ENCODE measurements around the gene TXNDC9. TPM values are rescaled to one million over a fixed set of nuclear protein-coding genes. Genes with fewer than 3 reads are reported as not detected.
"Not testable (repeated sequence)": the region's sequence is repeated elsewhere in the genome, so short reads cannot be mapped to it uniquely, and the experiment has no call there.

TXNDC9 gene
- total and polyA plus RNA-seq, 7 donors = 13.0 to 32.1 (median 20.3) TPM

DNA sequence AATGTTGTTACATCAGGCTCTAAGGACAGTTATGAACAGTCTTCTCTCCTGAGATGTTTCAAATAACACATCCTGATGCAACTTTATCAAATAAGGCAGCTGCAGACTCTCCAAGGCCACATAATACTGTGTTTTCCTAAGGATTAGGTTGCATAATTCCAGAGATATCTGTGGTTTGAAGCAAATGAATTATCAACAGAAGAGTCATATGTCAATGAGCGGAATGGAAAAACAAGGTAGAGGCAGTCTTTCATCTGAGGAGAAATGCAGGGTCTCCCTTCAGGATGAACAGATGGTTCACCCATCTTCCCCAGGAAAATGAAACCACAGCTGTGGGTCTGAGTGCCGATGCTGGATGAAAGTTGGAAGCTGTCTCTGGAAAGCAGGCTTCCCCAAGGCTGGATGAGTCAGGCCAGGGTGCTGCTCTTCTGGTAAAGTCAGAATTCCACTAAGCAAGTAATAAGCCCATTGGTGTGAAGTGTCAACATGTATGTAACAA is 57.3 kb downstream of the TXNDC9 start:
- no peak for DNase-seq
- Histone ChIP-seq H3K27ac (no peak overlapping the region), H3K9me3 (peaks cover 6% of the 10 kb centered on the region), H3K27me3 (ENCODE audit: insufficient read depth in 3 of 3, low read length in 2 of 3) (no peaks in the 10 kb centered on the region), H3K36me3 (ENCODE audit: insufficient read depth in 1 of 2, low read depth in 1 of 2) (peaks cover 5 to 25% of the 10 kb centered on the region in 2 donors), H3K4me1 (no peaks in the 10 kb centered on the region), H3K4me3 (no peak overlapping the region)
- ATAC-seq = peak in 3 of 4 donors; percentile 24 to 57 (median 38)
- intact Hi-C loops (cut with DNase I) = no loop called here
- TF ChIP-seq, protein P1, sequence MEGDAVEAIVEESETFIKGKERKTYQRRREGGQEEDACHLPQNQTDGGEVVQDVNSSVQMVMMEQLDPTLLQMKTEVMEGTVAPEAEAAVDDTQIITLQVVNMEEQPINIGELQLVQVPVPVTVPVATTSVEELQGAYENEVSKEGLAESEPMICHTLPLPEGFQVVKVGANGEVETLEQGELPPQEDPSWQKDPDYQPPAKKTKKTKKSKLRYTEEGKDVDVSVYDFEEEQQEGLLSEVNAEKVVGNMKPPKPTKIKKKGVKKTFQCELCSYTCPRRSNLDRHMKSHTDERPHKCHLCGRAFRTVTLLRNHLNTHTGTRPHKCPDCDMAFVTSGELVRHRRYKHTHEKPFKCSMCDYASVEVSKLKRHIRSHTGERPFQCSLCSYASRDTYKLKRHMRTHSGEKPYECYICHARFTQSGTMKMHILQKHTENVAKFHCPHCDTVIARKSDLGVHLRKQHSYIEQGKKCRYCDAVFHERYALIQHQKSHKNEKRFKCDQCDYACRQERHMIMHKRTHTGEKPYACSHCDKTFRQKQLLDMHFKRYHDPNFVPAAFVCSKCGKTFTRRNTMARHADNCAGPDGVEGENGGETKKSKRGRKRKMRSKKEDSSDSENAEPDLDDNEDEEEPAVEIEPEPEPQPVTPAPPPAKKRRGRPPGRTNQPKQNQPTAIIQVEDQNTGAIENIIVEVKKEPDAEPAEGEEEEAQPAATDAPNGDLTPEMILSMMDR (IDR thresholded peaks at IDR 0.05) = no peak
- 74 to 84% (median 75%) methylated on average over 2 of the region's 2 CpGs for WGBS, 3 donors

DNA sequence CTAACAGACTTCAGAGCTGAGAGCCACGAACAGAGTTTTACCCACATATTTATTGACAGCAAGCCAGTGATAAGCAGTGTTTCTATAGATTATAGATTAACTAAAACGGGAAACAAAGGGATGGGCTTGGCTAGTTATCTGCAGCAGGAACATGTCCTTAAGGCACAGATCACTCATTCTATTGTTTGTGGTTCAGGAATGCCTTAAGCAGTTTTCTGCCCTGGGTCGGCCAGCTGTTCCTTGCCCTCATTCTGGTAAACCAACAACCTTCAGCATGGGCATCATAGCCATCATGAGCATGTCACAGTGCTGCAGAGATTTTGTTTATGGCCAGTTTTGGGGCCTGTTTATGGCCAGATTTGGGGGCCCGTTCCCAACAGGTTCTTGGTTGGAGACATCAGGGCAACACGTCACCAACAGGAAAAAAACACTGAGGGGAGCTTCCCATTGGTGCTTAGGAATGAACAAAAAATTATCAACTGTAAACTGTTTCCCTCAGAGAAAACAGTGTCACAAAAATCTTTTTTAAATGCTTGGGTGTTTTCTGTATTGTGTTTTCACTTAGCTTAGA is 57.9 kb downstream of the TXNDC9 start:
- DNase-seq; intact Hi-C loops (cut with DNase I); H3K4me3 ChIP-seq; H3K27ac ChIP-seq; ATAC-seq; H3K27me3 ChIP-seq (ENCODE audit: insufficient read depth in 3 of 3, low read length in 2 of 3); H3K4me1 ChIP-seq; H3K9me3 ChIP-seq: not testable (repeated sequence)
- 89 to 96% (median 92%) methylated on average over 5 of the region's 5 CpGs for WGBS, 3 donors
- H3K36me3 ChIP-seq (ENCODE audit: insufficient read depth in 1 of 2, low read depth in 1 of 2) = peaks cover 2 to 20% of the 10 kb centered on the region in 2 donors

DNA sequence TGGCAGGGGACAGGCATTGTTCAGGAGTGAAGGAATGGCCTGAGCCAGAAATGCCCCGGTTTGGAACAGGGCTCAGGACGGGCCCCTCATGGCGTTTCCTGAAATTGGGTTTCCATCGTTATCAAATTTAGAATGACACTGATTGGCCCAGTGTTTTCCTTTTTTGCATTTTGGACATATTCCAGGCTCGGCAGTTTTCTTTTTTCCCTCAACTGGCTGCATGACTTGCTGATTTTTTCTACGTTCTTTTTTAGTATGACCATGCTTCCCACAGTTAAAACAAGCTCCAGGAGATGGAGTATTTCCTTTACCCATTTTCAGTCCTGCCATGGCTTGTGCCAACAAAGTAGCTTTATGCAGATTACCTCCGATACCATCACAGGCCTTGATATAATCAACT is 60.3 kb downstream of the TXNDC9 start:
- 34 to 43% (median 36%) methylated on average over 7 of the region's 7 CpGs for WGBS, 3 donors
- peak overlapping the region; percentile 28 for H3K27ac ChIP-seq
- H3K36me3 ChIP-seq (ENCODE audit: insufficient read depth in 1 of 2, low read depth in 1 of 2) = peaks cover 0 to 12% of the 10 kb centered on the region in 2 donors
- H3K27me3 ChIP-seq (ENCODE audit: insufficient read depth in 3 of 3, low read length in 2 of 3) = no peaks in the 10 kb centered on the region
- intact Hi-C loops (cut with DNase I) = no loop called here
- TF ChIP-seq, protein P1 (IDR thresholded peaks at IDR 0.05) = no peak
- peak overlapping the region; percentile 22 for H3K4me3 ChIP-seq
- peaks cover 6% of the 10 kb centered on the region for H3K9me3 ChIP-seq
- no peaks in the 10 kb centered on the region for H3K4me1 ChIP-seq
- ATAC-seq (no peak), DNase-seq (no peak)

Other genes starting within 250 kb of the TXNDC9 start
- not detected for gene C2orf15, start 194.6 kb downstream of the TXNDC9 start, total RNA-seq
- gene C2orf15, start 194.6 kb downstream of the TXNDC9 start, polyA plus RNA-seq = under 1 TPM in 2 of 3 donors, not detected in 1; 0.05 to 0.16 TPM
- 1 to 10 TPM; 1.5 to 3.7 (median 2.0) TPM for gene TSGA10, start 181.4 kb downstream of the TXNDC9 start, total RNA-seq
- 1 to 10 TPM in 1 of 3 donors, under 1 TPM in 2; 0.08 to 2.2 (median 0.51) TPM for gene TSGA10, start 181.4 kb downstream of the TXNDC9 start, polyA plus RNA-seq
- 1 to 10 TPM; 6.7 to 8.9 (median 7.7) TPM for gene LIPT1, start 181.4 kb downstream of the TXNDC9 start, total RNA-seq
- 10 to 100 TPM in 1 of 3 donors, 1 to 10 TPM in 2; 9.6 to 11.3 (median 9.7) TPM for gene LIPT1, start 181.4 kb downstream of the TXNDC9 start, polyA plus RNA-seq
- gene MITD1, start 155.3 kb downstream of the TXNDC9 start, total RNA-seq = 10 to 100 TPM in 1 of 4 donors, 1 to 10 TPM in 3; 6.8 to 10.5 (median 8.6) TPM
- 10 to 100 TPM in 2 of 3 donors, 1 to 10 TPM in 1; 9.9 to 22.5 (median 19.0) TPM for gene MITD1, start 155.3 kb downstream of the TXNDC9 start, polyA plus RNA-seq
- gene MRPL30, start 155.1 kb downstream of the TXNDC9 start, total RNA-seq = 10 to 100 TPM; 31.9 to 37.8 (median 36.7) TPM
- 10 to 100 TPM; 20.3 to 44.7 (median 22.8) TPM for gene MRPL30, start 155.1 kb downstream of the TXNDC9 start, polyA plus RNA-seq
- not detected for gene LYG2, start 80.7 kb downstream of the TXNDC9 start, total RNA-seq
- gene LYG2, start 80.7 kb downstream of the TXNDC9 start, polyA plus RNA-seq = under 1 TPM in 1 of 3 donors, not detected in 2; 0.04 TPM
- gene LYG1, start 35.1 kb downstream of the TXNDC9 start, total RNA-seq = 1 to 10 TPM in 1 of 4 donors, under 1 TPM in 3; 0.39 to 1.0 (median 0.53) TPM
- gene LYG1, start 35.1 kb downstream of the TXNDC9 start, polyA plus RNA-seq = 1 to 10 TPM; 1.4 to 3.0 (median 2.5) TPM
- 10 to 100 TPM; 54.2 to 94.3 (median 75.2) TPM for gene EIF5B, start 1.1 kb upstream of the TXNDC9 start, total RNA-seq
- 100 to 1,000 TPM in 1 of 3 donors, 10 to 100 TPM in 2; 70.5 to 117 (median 83.1) TPM for gene EIF5B, start 1.1 kb upstream of the TXNDC9 start, polyA plus RNA-seq
- gene REV1, start 153.7 kb upstream of the TXNDC9 start, total RNA-seq = 10 to 100 TPM; 19.9 to 26.0 (median 24.7) TPM
- gene REV1, start 153.7 kb upstream of the TXNDC9 start, polyA plus RNA-seq = 10 to 100 TPM in 2 of 3 donors, 1 to 10 TPM in 1; 9.1 to 12.3 (median 10.9) TPM

Data from psoas muscle (tissue), 8 donors.